SU-DHL-6 (cell line): ENCODE measurements around the gene RFXANK.

Experiments
- H2AFZ ChIP-seq: fragments of 200-600 bp; sonication (generic); 2 replicates; pipeline ENCODE4 v1.6.1; 2014; ENCODE audit warnings: low read depth, mild to moderate bottlenecking, moderate library complexity, mixed read lengths, antibody characterized with exemption, low read length; ENCODE audit not compliant: severe bottlenecking
- H3F3A ChIP-seq: fragments of 200-600 bp; shearing (Covaris generic); 2 replicates; pipeline ENCODE4 v1.6.0; 2016; ENCODE audit warnings: antibody characterized with exemption, mild to moderate bottlenecking; ENCODE audit not compliant: insufficient read depth
- H3K27ac ChIP-seq: fragments of 200-600 bp; sonication (generic); 2 replicates; pipeline ENCODE4 v1.5.1; 2016; ENCODE audit warnings: low read depth, mild to moderate bottlenecking, low read length, moderate library complexity, mixed read lengths
- H3K27me3 ChIP-seq: fragments of 200-600 bp; sonication (generic), shearing (Covaris generic); 2 replicates; pipeline ENCODE4 v1.6.0; 2014; ENCODE audit warnings: mild to moderate bottlenecking, low read length
- H3K36me3 ChIP-seq: fragments of 200-600 bp; sonication (generic); 2 replicates; pipeline ENCODE4 v1.6.1; 2014; ENCODE audit warnings: mild to moderate bottlenecking, low read length, mixed read lengths
- H3K4me2 ChIP-seq: fragments of 300-600, 200-600 bp; shearing (Covaris generic), sonication (generic); 2 replicates; pipeline ENCODE4 v1.6.0; 2014; ENCODE audit warnings: low read length, low read depth, mild to moderate bottlenecking; ENCODE audit not compliant: poor library complexity, severe bottlenecking
- H3K4me3 ChIP-seq: fragments of 200-600 bp; sonication (generic); 2 replicates; pipeline ENCODE4 v1.5.1; 2014; ENCODE audit warnings: antibody characterized with exemption, low read length, mild to moderate bottlenecking, mixed read lengths; ENCODE audit not compliant: insufficient read depth, poor library complexity, severe bottlenecking
- H3K79me2 ChIP-seq: fragments of 200-600 bp; sonication (generic); 2 replicates; pipeline ENCODE4 v1.6.1; 2014; ENCODE audit warnings: mild to moderate bottlenecking, low read length, moderate library complexity; ENCODE audit not compliant: insufficient read depth
- H3K9ac ChIP-seq: fragments of 200-600 bp; sonication (generic); 2 replicates; pipeline ENCODE4 v1.7.0; 2014; ENCODE audit warnings: mild to moderate bottlenecking, low read length
- H3K9me2 ChIP-seq: fragments of 200-600 bp; sonication (generic); replicated peaks from 2 replicates; pipeline ENCODE4 v1.6.1; 2014; ENCODE audit warnings: low read length; ENCODE audit not compliant: insufficient read depth
- H3K9me3 ChIP-seq: fragments of 200-600 bp; sonication (generic); 2 replicates; pipeline ENCODE4 v1.6.1; 2014; ENCODE audit warnings: low read length, mixed read lengths; ENCODE audit not compliant: insufficient read depth
- H4K20me1 ChIP-seq: fragments of 200-600 bp; sonication (generic); 2 replicates; pipeline ENCODE4 v1.6.1; 2014; ENCODE audit warnings: low read depth, mild to moderate bottlenecking, antibody characterized with exemption, low read length, moderate library complexity, mixed read lengths
- EZH2phosphoT487 ChIP-seq: fragments of 200-600 bp; sonication (generic), shearing (Covaris generic); conservative IDR thresholded peaks from 2 replicates; pipeline ENCODE4 v1.6.1; 2018; ENCODE audit warnings: mild to moderate bottlenecking, antibody characterized with exemption, low read length, moderate library complexity, mixed read lengths
- TF ChIP-seq, protein P1 (sequence below): fragments of 200-600 bp; sonication (generic); IDR thresholded peaks from one replicate; pipeline ENCODE4 v1.5.1; 2017; ENCODE audit warnings: antibody characterized with exemption, mild to moderate bottlenecking, low read length, moderate library complexity; ENCODE audit not compliant: insufficient read depth, poor library complexity, severe bottlenecking

The RFXANK gene

DNA sequence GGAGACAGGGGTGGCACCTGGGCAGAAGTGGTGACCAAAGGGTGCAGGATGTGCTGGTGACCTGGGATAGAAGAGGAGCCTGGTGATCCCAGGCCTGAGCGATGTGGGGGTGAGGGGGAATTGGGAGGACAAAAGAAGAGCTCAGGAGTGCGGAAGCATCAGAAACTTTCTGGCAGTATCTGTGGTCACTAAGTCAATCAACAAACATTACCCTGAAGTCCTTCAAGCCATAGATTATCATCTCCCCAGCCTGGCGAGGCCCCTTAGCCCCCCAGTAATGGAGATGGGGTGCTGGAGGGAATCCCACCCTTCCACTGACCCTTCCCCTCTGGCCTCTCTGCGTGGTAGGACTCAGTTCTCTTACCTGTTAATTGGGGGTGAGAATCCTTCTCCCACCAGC lies 32.5 kb upstream of the RFXANK start:
- TF ChIP-seq EZH2phosphoT487: no peak
- Histone ChIP-seq H3K9me3 (no peaks in the 10 kb centered on the region), H2AFZ (no peak overlapping the region), H3K4me2 (peak overlapping the region; percentile 72), H3K27me3 (no peaks in the 10 kb centered on the region), H3K79me2 (peaks cover 68% of the 10 kb centered on the region), H3K9me2 (no peaks in the 10 kb centered on the region), H4K20me1 (no peaks in the 10 kb centered on the region), H3K9ac (peak overlapping the region; percentile 69), H3K27ac (peak overlapping the region; percentile 99), H3K36me3 (peaks cover 2% of the 10 kb centered on the region; the same call in 1 of the 2 replicates), H3K4me3 (peak overlapping the region; percentile 8), H3F3A (peaks cover 92% of the 10 kb centered on the region)

DNA sequence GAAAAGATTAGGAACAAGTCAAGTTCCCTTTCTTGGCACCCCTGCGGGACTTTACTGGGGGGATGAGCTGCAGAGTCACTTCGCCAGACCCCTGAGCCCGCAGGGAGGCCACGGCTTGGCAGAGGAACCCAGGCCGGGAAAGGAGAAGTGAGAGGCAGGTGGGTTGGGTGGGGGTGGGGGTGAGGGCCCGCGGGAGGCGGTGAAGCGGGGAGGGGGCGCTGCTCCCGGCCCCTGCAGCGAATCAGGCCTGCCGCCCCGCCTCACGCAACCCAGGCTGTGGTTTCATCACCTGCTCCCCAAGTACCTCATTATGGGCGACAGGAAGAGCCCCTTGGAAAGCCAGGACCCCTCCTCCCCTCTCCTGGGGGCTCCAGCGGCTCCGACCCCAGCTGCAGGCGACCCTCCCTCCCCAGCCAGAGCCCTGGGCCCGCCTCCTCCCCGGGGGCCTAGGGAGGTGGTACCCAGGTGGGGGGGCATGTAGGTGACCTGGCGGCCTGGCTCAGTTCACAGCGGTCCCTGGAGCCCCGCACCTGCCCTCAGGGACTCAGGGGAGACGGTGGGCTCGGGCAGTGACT lies 31.5 kb upstream of the RFXANK start:
- Histone ChIP-seq H4K20me1 (no peaks in the 10 kb centered on the region), H3K27me3 (no peaks in the 10 kb centered on the region), H3K9me2 (no peaks in the 10 kb centered on the region), H3F3A (peaks cover 94% of the 10 kb centered on the region), H3K9me3 (no peaks in the 10 kb centered on the region), H3K4me3 (peak overlapping the region; percentile 23), H3K79me2 (peaks cover 70% of the 10 kb centered on the region), H3K36me3 (peaks cover 2% of the 10 kb centered on the region; the same call in 1 of the 2 replicates), H2AFZ (no peak overlapping the region), H3K9ac (peak overlapping the region; percentile 94), H3K4me2 (peak overlapping the region; percentile 96), H3K27ac (peak overlapping the region; percentile 99)
- TF ChIP-seq EZH2phosphoT487: no peak
- TF ChIP-seq, protein P1, sequence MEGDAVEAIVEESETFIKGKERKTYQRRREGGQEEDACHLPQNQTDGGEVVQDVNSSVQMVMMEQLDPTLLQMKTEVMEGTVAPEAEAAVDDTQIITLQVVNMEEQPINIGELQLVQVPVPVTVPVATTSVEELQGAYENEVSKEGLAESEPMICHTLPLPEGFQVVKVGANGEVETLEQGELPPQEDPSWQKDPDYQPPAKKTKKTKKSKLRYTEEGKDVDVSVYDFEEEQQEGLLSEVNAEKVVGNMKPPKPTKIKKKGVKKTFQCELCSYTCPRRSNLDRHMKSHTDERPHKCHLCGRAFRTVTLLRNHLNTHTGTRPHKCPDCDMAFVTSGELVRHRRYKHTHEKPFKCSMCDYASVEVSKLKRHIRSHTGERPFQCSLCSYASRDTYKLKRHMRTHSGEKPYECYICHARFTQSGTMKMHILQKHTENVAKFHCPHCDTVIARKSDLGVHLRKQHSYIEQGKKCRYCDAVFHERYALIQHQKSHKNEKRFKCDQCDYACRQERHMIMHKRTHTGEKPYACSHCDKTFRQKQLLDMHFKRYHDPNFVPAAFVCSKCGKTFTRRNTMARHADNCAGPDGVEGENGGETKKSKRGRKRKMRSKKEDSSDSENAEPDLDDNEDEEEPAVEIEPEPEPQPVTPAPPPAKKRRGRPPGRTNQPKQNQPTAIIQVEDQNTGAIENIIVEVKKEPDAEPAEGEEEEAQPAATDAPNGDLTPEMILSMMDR: no peak

DNA sequence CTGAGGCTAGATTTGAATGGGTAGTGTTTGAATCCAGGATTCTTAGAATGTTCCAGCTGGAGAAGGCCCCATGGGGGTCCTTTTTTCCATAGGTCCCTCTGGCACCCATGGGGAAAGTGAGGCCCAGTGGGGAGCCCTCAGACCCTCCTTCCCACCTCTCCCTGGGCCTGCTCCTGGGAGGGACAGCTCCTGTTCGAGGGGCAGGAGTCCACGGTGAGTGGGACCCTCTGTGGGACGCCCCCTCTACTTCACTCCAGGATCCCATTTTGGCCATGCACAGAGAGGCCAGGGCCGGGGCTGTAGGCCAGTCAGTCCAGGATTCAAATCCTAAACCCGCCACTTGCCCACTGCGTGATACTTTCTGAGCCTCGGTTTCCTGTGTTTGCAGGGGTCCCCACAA lies 29.6 kb upstream of the RFXANK start:
- H3K9me3 ChIP-seq: no peaks in the 10 kb centered on the region
- H3K36me3 ChIP-seq: peaks cover 2% of the 10 kb centered on the region; the same call in 1 of the 2 replicates
- H4K20me1 ChIP-seq: no peaks in the 10 kb centered on the region
- H3K4me3 ChIP-seq: peak overlapping the region; percentile 36
- H3F3A ChIP-seq: peaks cover 95% of the 10 kb centered on the region
- H2AFZ ChIP-seq: no peak overlapping the region
- TF ChIP-seq, protein P1: no peak
- TF ChIP-seq EZH2phosphoT487: no peak
- no peaks in the 10 kb centered on the region for H3K9me2 ChIP-seq
- peak overlapping the region; percentile 94 for H3K9ac ChIP-seq
- H3K27ac ChIP-seq: peak overlapping the region; percentile 99
- H3K79me2 ChIP-seq: peaks cover 83% of the 10 kb centered on the region
- H3K27me3 ChIP-seq: no peaks in the 10 kb centered on the region
- peak overlapping the region; percentile 96 for H3K4me2 ChIP-seq

GRCh38 chr19:19165396-19165795 lies 26.7 kb upstream of the RFXANK start:
- Histone ChIP-seq H3K4me2 (peak overlapping the region; percentile 96), H3K79me2 (peaks cover 94% of the 10 kb centered on the region), H3K27ac (peak overlapping the region; percentile 99), H4K20me1 (no peaks in the 10 kb centered on the region), H3K9me2 (no peaks in the 10 kb centered on the region), H3F3A (peaks cover 89% of the 10 kb centered on the region), H2AFZ (no peak overlapping the region), H3K9me3 (no peaks in the 10 kb centered on the region), H3K27me3 (no peaks in the 10 kb centered on the region), H3K9ac (peak overlapping the region; percentile 94), H3K36me3 (peaks cover 4% of the 10 kb centered on the region), H3K4me3 (peak overlapping the region; percentile 81)
- no peak for TF ChIP-seq EZH2phosphoT487
- TF ChIP-seq, protein P1: no peak
